Neural cell (in vitro differentiated cells): ENCODE measurements around the gene PTPRA. TPM values are rescaled to one million over a fixed set of nuclear protein-coding genes. Genes with fewer than 3 reads are reported as not detected.

Source experiments
- H2AFZ ChIP-seq: fragments of 200-600, 300-800 bp; sonication (generic), shearing (Covaris generic); 2 replicates; pipeline ENCODE4 v1.6.0; 2014; ENCODE audit warnings: low read depth, mild to moderate bottlenecking, antibody characterized with exemption, low read length, moderate library complexity
- H3F3A ChIP-seq: fragments of 200-600 bp; shearing (Covaris generic); 2 replicates; pipeline ENCODE4 v1.6.1; 2016; ENCODE audit warnings: mild to moderate bottlenecking, moderate library complexity, mixed read lengths, antibody characterized with exemption, low read length; ENCODE audit not compliant: insufficient read depth, poor library complexity, severe bottlenecking
- H3K27ac ChIP-seq: fragments of 200-600, 300-800 bp; sonication (generic), shearing (Covaris generic); 2 replicates; pipeline ENCODE4 v1.5.1; 2014; ENCODE audit warnings: mild to moderate bottlenecking, low read length, moderate library complexity
- H3K27me3 ChIP-seq: fragments of 300-800, 200-600 bp; sonication (generic), shearing (Covaris generic); 2 replicates; pipeline ENCODE4 v1.6.0; 2014; ENCODE audit warnings: mild to moderate bottlenecking, low read depth, low read length, moderate library complexity; ENCODE audit not compliant: insufficient read depth
- H3K36me3 ChIP-seq: fragments of 300-800, 200-600 bp; sonication (generic), shearing (Covaris generic); 2 replicates; pipeline ENCODE4 v1.5.1; 2014; ENCODE audit warnings: mild to moderate bottlenecking, antibody characterized with exemption, low read length, moderate library complexity; ENCODE audit not compliant: insufficient read depth
- H3K4me2 ChIP-seq: fragments of 300-800, 200-600 bp; sonication (generic), shearing (Covaris generic); 2 replicates; pipeline ENCODE4 v1.6.0; 2014; ENCODE audit warnings: mild to moderate bottlenecking, low read length
- H3K4me3 ChIP-seq: fragments of 300-800, 200-600 bp; sonication (generic), shearing (Covaris generic); 2 replicates; pipeline ENCODE4 v1.5.1; 2014; ENCODE audit warnings: mild to moderate bottlenecking, low read length, moderate library complexity
- H3K79me2 ChIP-seq: fragments of 200-600 bp; shearing (Covaris generic); replicated peaks from 2 replicates; pipeline ENCODE4 v1.6.0; 2014; ENCODE audit warnings: mild to moderate bottlenecking, low read length, moderate library complexity; ENCODE audit not compliant: insufficient read depth
- H3K9ac ChIP-seq: fragments of 300-800, 200-600 bp; sonication (generic), shearing (Covaris generic); 2 replicates; pipeline ENCODE4 v1.6.1; 2016; ENCODE audit warnings: mild to moderate bottlenecking, low read length, mixed read lengths
- H3K9me2 ChIP-seq: fragments of 200-600 bp; shearing (Covaris generic); 2 replicates; pipeline ENCODE4 v1.6.1; 2016; ENCODE audit warnings: mild to moderate bottlenecking, low read length, mixed read lengths; ENCODE audit not compliant: insufficient read depth
- H3K9me3 ChIP-seq: fragments of 200-600, 300-800 bp; sonication (generic), shearing (Covaris generic); 2 replicates; pipeline ENCODE4 v1.6.1; 2016; ENCODE audit warnings: mild to moderate bottlenecking, mixed run types, low read length, moderate library complexity, mixed read lengths
- H4K20me1 ChIP-seq: fragments of 200-600 bp; shearing (Covaris generic); 2 replicates; pipeline ENCODE4 v1.6.1; 2016; ENCODE audit warnings: mild to moderate bottlenecking, mixed run types; ENCODE audit not compliant: insufficient read depth
- EP300 ChIP-seq: fragments of 450-650 bp; conservative IDR thresholded peaks from 2 replicates; pipeline ENCODE4 v1.6.1; 2014; ENCODE audit warnings: antibody characterized with exemption, mild to moderate bottlenecking, moderate library complexity; ENCODE audit not compliant: poor library complexity, severe bottlenecking
- EZH2 ChIP-seq: fragments of 200-600, 300-800 bp; shearing (Covaris generic), sonication (generic); IDR thresholded peaks from 2 replicates; pipeline ENCODE4 v1.6.1; 2014; ENCODE audit warnings: antibody characterized with exemption, low read length, borderline replicate concordance, mild to moderate bottlenecking; ENCODE audit not compliant: insufficient read depth, poor library complexity, severe bottlenecking
- MXI1 ChIP-seq: fragments of 450-650 bp; conservative IDR thresholded peaks from 2 replicates; pipeline ENCODE4 v1.6.1; 2014; ENCODE audit warnings: antibody characterized with exemption, mild to moderate bottlenecking; ENCODE audit not compliant: poor library complexity, severe bottlenecking
- POLR2AphosphoS5 ChIP-seq: IDR thresholded peaks from 2 replicates; pipeline ENCODE4 v1.6.1; 2012
- RAD21 ChIP-seq: fragments of 450-650 bp; conservative IDR thresholded peaks from 2 replicates; pipeline ENCODE4 v1.6.1; 2014; ENCODE audit warnings: antibody characterized with exemption, mild to moderate bottlenecking, moderate library complexity
- SMC3 ChIP-seq: fragments of 450-650 bp; conservative IDR thresholded peaks from 2 replicates; pipeline ENCODE4 v1.6.1; 2014; ENCODE audit warnings: antibody characterized with exemption, mild to moderate bottlenecking, moderate library complexity; ENCODE audit not compliant: poor library complexity
- TAF1 ChIP-seq: IDR thresholded peaks from 2 replicates; pipeline ENCODE4 v1.6.1; 2012; ENCODE audit warnings: low read depth
- polyA plus RNA-seq: library from polyadenylated mRNA; depleted of rRNA; stranded (reverse); fragments of >200 nt; gene quantifications from 2 replicates; pipeline ENCODE4 v1.2.3, GENCODE V29; 2014
- TF ChIP-seq, protein P1 (sequence below): IDR thresholded peaks from 2 replicates; pipeline ENCODE4 v1.6.1; 2012; ENCODE audit warnings: borderline replicate concordance
- TF ChIP-seq, protein P2 (sequence below): fragments of 450-650 bp; IDR thresholded peaks from 2 replicates; pipeline ENCODE4 v1.5.1; 2014; ENCODE audit warnings: antibody characterized with exemption, mild to moderate bottlenecking, moderate library complexity; ENCODE audit not compliant: poor library complexity, severe bottlenecking

PTPRA gene
- polyA plus RNA-seq, 1 donor from 2014 or later: 68.2 TPM

DNA sequence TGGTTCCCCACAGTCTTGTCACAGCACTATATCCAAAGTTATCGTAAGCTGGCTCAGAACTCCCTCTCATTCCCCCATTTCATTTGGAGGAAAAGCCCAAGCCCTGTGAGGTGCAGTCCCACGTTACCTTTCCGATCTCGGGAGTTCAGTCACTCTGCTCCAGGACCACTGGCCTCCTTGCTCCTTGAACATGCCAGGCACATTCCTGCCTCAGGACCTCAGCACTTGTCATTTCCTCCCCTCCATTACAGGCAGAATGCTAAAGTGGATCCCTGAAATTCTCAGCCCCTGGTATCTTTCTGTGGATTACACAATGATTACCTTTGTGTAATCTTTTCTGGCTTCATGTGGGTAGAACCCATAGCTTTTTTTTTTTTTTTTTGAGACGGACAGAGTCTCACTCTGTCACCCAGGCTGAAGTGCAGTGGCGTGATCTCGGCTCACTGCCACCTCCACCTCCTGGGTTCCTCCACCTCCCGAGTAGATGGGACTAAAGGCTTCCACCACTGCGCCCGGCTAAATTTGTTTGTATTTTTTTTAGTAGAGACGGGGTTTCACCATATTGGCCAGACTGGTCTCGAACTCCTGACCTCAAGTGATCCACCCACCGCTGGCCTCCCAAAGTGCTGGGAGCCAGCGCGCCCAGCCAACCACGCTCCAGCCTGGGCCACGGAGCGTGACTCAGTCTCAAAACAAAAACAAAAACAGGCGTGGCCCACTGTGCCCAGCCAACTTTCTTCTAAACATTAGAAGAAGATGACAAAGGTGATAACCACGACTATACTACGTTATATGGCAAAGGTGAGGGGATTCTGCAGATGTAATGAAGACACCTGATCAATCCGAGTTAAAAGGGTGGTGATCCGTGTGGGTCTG, 194.1 kb downstream of the PTPRA start:
- H3K27me3 ChIP-seq: peaks cover 17% of the 10 kb centered on the region
- H3K36me3 ChIP-seq: no peaks in the 10 kb centered on the region
- H3K27ac ChIP-seq: no peak overlapping the region
- no peak for TF ChIP-seq RAD21
- TF ChIP-seq POLR2AphosphoS5: no peak
- TF ChIP-seq TAF1: no peak
- TF ChIP-seq, protein P1, sequence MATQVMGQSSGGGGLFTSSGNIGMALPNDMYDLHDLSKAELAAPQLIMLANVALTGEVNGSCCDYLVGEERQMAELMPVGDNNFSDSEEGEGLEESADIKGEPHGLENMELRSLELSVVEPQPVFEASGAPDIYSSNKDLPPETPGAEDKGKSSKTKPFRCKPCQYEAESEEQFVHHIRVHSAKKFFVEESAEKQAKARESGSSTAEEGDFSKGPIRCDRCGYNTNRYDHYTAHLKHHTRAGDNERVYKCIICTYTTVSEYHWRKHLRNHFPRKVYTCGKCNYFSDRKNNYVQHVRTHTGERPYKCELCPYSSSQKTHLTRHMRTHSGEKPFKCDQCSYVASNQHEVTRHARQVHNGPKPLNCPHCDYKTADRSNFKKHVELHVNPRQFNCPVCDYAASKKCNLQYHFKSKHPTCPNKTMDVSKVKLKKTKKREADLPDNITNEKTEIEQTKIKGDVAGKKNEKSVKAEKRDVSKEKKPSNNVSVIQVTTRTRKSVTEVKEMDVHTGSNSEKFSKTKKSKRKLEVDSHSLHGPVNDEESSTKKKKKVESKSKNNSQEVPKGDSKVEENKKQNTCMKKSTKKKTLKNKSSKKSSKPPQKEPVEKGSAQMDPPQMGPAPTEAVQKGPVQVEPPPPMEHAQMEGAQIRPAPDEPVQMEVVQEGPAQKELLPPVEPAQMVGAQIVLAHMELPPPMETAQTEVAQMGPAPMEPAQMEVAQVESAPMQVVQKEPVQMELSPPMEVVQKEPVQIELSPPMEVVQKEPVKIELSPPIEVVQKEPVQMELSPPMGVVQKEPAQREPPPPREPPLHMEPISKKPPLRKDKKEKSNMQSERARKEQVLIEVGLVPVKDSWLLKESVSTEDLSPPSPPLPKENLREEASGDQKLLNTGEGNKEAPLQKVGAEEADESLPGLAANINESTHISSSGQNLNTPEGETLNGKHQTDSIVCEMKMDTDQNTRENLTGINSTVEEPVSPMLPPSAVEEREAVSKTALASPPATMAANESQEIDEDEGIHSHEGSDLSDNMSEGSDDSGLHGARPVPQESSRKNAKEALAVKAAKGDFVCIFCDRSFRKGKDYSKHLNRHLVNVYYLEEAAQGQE: no peak
- no peak for TF ChIP-seq SMC3
- TF ChIP-seq, protein P2, sequence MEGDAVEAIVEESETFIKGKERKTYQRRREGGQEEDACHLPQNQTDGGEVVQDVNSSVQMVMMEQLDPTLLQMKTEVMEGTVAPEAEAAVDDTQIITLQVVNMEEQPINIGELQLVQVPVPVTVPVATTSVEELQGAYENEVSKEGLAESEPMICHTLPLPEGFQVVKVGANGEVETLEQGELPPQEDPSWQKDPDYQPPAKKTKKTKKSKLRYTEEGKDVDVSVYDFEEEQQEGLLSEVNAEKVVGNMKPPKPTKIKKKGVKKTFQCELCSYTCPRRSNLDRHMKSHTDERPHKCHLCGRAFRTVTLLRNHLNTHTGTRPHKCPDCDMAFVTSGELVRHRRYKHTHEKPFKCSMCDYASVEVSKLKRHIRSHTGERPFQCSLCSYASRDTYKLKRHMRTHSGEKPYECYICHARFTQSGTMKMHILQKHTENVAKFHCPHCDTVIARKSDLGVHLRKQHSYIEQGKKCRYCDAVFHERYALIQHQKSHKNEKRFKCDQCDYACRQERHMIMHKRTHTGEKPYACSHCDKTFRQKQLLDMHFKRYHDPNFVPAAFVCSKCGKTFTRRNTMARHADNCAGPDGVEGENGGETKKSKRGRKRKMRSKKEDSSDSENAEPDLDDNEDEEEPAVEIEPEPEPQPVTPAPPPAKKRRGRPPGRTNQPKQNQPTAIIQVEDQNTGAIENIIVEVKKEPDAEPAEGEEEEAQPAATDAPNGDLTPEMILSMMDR: no peak
- no peak for TF ChIP-seq EP300
- TF ChIP-seq EZH2: no peak
- no peak for TF ChIP-seq MXI1
- H2AFZ ChIP-seq: no peak overlapping the region
- H3K4me2 ChIP-seq: no peak overlapping the region
- no peaks in the 10 kb centered on the region for H3K9me3 ChIP-seq
- H3K9ac ChIP-seq: no peak overlapping the region
- no peaks in the 10 kb centered on the region for H4K20me1 ChIP-seq
- no peaks in the 10 kb centered on the region for H3F3A ChIP-seq
- H3K79me2 ChIP-seq: no peaks in the 10 kb centered on the region
- no peaks in the 10 kb centered on the region for H3K9me2 ChIP-seq
- no peak overlapping the region for H3K4me3 ChIP-seq

DNA sequence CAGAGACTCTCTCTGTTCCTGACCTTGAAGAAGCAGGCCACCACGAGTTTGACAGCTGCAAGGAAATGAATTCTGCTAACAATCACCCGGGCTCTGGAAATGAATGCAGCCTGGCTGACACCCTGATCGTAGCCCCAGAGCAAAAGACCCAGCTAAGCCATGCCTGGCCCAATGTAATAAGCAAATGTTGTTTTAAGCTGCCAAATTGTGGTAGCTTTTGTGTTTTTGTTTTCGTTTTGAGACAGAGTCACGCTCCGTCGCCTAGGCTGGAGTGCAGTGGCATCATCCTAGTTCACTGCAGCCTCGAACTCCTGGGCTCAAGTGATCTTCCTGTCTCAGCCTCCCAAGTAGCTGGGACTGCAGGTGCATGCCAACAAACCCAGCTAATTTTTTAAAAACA, 194.8 kb downstream of the PTPRA start:
- no peaks in the 10 kb centered on the region for H3K79me2 ChIP-seq
- no peaks in the 10 kb centered on the region for H3F3A ChIP-seq
- no peaks in the 10 kb centered on the region for H3K36me3 ChIP-seq
- peaks cover 24% of the 10 kb centered on the region for H3K27me3 ChIP-seq
- H4K20me1 ChIP-seq: no peaks in the 10 kb centered on the region
- no peak overlapping the region for H3K9ac ChIP-seq
- no peak overlapping the region for H2AFZ ChIP-seq
- no peak overlapping the region for H3K4me2 ChIP-seq
- no peak overlapping the region for H3K4me3 ChIP-seq
- TF ChIP-seq EP300: no peak
- H3K9me3 ChIP-seq: no peaks in the 10 kb centered on the region
- no peak overlapping the region for H3K27ac ChIP-seq
- no peaks in the 10 kb centered on the region for H3K9me2 ChIP-seq
